Right hindlimb (tissue), 1 donor: ENCODE measurements around the gene PARL.

Experiments used
- DNase-seq: peaks from one replicate; pipeline ENCODE4 v3.0.0-alpha.2; 2018

Gene PARL

DNA sequence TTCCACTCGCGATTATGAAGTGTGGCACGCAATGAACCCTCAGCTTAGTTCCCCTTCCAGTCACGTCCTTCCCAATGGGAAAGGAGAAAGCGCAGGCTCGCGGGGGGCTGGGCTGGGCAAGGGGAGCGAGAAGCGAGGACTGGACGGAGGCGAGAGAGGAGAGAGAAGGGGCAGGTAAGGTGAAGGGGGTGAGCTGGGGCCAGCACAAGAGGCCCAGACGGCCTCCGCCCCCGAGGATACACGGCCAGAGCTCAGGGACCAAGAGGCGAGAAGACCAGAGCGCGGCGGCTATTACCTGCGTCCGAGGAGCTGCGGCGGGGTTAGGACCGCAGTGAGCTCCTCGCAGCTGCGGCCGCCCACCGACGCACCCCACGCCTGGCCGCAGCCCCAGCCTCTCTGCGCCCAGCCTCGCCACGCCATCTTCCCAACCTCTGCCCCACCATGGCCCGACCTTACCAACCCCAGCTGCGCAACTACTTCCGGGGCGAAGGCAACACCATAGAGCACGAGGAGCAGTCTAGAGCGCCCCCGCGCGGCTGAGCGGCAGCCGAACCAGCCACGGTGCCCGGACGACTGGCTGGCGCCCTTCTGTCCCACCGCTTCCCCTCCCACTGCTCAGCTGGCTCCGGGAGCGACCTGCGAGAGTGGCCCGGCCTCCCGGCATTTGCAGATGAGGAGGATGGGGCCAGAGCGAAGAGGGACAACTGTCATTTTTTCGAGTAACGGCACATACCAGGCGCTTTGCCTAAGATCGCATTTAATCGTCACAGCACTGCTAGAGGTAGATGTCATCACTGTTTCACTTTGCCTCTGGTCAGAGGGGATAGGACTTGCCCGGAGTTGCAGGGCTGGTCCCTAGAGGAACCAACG is at the start of gene PARL:
TSS of gene PARL (minus strand) at position 454 of the 870 bp plus-strand sequence. CDS start at position 420, 34 bp downstream.
- peak; percentile 96 for DNase-seq

DNA sequence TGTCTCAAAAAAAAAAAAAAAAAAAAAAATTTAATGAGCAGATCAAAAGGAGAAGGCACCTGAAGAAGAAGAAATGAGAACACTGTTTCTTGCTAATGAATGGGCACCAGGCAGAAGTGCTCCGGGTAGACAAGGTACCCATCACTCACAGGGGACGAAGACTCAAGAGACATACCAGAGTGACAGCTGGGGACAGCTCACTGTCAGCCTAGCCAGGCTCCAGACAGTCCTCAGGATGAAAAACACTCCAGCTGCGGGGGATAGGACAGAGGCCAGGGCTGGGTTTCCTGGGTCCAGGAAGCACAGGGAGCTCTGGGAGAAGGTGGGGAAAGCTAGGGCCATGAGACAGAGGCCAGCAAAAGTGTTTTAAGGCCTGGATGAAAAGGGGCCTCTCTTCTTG is 48.5 kb upstream of the PARL start:
- no peak for DNase-seq

DNA sequence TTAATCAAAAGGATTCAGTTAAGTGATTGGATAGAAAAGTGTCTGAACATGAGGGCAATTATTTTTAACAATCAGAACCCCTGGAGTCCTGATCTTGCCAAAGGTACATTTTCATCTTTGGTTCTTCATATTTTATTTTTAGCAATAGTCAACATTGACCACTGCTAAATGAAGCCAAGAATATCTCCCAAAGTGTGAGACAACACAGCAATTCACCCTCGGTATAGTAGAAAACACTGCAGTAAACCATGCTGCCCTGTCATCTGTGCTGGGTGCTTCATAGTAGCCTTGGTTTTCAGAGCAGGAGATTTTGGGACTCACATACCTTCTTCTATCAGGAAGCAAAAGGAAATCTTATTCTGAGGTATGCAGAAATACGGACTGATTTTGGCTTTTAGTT is 47.2 kb upstream of the PARL start:
- DNase-seq: no peak

- no peak for DNase-seq
Measured at GRCh38 chr3:183930086-183930485, 45.4 kb upstream of the PARL start.

GRCh38 chr3:183927059-183927458 is 42.4 kb upstream of the PARL start:
- no peak for DNase-seq

GRCh38 chr3:183924956-183925355 is 40.3 kb upstream of the PARL start:
- no peak for DNase-seq

GRCh38 chr3:183924543-183924942 is 39.9 kb upstream of the PARL start:
- no peak for DNase-seq

- DNase-seq: no peak
Measured at GRCh38 chr3:183922421-183922820, 37.7 kb upstream of the PARL start.

DNA sequence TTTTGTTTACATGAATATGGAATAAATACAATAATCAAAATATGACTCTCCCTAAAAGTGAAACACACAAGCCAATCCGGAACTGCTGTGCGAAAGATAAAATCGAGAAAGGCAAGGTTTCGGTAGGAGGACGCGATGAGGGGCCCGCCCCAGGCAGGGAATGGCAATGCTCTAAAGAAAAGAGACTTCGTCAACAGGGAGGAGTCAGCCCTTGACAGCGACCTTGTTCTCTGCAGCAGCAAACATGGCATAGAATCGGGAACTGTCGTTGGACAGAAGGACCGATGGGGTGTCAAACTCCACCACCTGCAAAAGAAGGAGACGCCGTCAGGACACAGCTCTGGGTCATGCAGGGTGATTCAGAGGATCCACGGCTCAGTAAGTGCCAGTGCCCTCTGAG is 36.4 kb upstream of the PARL start:
- no peak for DNase-seq

DNA sequence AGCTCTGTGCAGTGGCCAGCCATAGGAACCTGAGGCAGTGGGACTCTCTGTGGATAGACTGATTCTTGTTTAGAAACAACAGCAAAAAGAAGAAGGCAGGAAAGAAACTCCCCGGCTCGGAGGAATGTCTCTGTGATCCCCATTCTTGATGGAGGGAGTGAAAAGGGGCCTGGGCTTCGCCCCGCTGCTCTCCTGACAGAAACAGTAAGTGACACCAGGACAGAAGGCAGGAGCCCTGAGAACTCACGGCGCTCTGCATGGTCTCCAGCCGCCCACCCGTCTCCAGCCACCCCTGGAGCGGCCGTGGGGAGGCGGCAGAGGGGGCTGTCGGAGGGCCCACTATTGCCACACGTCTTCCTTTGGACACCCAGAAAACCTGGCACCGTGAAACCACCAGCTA is 35.7 kb upstream of the PARL start:
- no peak for DNase-seq

DNA sequence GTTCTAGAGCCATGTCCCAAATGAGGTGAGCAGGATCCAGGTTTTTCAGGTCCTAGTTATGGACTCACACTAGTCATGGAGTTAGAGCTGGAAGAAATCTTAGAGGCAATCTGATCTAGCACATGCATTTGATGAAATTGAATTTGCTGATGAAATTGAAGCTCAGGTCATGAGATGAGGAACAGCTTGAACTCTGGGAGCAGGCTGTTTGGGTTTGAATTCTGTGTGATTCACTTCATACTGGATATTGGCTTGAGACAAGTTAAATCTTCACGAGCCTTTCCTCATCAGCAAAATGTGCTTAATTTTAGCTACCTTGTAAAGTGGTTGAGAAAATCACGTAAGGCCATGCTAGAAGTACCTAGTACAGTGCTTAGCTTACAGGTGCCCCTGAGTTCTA is 33.5 kb upstream of the PARL start:
- no peak for DNase-seq

DNA sequence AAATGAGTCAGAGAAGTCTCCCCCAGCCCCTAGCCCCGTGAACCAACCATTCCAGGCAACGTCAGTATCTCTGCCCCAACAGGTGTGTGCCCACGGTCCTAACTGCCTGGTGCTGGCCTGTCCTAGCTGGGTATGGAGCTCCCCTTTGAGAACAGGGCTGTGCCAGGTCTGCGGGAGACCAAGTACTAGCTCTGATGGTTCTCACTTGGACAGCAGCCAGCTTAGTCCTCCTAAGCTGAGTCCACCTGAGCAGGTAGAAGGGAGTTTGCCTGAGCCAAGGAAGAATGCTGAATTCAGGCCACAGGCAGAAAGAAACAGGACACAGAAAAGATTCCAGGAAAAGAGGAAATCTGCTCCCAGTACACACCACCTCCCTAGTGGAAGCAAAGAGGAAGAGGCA is 33.1 kb upstream of the PARL start:
- DNase-seq: no peak

- no peak for DNase-seq
Measured at GRCh38 chr3:183914856-183915255, 30.2 kb upstream of the PARL start.

DNA sequence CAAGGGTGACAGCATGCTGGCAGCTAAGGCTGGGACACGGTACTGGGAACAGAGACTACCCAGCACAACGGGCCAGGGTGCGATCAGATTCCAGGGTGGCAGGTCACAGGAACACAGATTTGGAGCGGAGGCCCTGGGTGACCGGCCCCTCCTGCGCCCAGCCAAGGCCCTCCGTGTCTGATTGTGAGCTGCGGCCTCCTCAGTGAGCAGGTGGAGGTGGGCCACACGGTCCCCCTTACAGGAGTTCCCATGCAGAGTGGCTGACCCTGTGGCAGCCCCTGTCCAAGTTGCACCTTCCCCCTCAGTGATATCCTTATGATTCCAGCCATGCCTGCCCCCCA is 28.9 kb upstream of the PARL start:
- no peak for DNase-seq

DNA sequence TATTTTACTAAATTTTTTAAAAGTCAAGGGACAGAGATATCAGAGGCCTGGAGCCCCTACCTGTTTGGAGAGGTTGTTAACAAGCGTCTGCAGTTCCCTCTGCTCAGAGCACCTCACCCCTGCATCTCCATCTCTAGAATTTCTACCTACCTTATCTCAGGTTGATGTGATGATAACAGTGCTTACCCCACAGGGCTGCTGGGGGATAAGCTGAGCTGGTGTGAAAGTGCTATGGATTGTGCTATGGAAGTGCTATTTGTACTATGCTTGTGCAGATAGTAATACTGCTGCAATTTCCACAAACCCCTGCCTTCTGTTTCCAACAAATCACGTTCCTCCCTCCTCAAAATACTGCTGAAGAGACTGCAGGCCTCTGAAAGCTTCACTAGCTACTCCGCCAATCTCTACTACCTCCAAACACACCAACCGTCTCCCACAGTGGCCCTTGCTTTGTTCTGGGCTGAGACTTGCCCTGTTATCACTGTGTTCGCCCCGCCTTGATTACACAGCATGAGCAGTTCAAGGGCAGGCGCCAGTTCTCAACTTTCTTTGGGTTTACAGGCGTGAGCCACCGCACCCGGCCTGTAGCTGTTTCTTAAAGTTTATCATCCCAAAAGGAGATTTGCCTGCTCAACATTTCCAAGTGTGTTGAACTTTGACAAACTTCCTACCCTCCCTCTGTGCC is 28.4 kb upstream of the PARL start:
- no peak for DNase-seq

GRCh38 chr3:183911763-183912506 is 27.3 kb upstream of the PARL start:
- no peak for DNase-seq

DNA sequence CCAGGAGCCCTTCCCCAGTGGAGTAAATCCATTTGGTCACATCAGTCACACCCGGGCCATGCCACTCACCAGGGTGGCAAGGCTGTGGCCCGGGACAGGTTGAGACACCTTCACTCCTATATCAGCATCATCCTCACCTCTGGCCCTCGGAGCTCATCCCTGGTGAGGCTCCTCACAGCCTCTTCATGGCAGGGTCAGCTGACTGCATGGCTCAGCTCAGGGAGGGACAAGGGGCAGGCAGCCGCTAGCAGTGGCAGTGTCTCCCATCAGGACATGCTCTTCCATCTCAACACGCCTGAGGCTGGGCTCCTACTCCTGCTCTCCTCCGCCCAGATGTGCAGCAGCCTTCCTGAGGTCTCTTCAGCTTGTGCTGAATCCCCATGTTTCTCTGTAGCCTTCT is 26.4 kb upstream of the PARL start:
- DNase-seq: no peak

GRCh38 chr3:183909030-183909600 is 24.4 kb upstream of the PARL start:
- no peak for DNase-seq

DNA sequence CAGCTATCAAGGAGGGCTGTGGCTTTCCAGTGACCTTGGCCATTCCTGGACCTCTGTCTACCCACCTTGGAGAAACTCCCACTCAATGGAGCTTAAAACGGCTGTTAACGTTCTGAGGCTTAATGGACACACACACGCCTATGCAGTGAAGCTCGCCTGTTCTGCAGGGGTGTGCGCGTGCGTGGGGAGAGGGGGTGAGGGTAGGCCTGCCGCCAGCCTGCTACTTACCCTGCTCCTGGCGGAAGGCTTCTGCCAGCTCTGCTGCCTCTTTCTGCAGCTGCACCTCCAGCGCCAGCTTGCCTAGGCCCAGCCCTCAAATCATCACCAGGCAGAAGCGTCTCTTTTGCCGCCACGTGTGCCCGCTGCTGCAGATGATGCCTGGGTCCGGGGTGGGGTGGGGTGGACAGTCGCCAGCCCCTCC is 23.2 kb upstream of the PARL start:
- no peak for DNase-seq

DNA sequence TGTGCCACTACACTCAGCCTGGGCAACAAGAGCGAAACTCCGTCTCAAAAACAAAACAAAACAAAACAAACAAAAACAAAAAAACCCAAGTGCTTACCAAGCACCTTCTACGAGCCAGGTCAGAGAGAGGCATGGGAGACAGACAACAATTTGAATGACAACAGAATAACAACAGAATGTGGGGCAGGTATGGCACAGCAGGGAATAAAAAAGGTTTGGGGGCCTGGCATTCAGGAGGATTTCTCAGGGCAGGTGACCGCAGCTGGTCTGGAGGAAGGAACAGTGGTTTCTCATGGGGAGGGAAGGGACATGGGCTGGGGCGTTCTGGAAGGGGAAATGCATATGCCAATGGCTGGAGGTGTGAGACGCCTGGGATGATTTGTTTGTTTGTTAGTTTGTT is 22.5 kb upstream of the PARL start:
- no peak for DNase-seq

GRCh38 chr3:183906234-183906921 is 21.7 kb upstream of the PARL start:
- no peak for DNase-seq

GRCh38 chr3:183904833-183905780 is 20.4 kb upstream of the PARL start:
- no peak for DNase-seq
